ENCODE results near the gene GATA2. TPM values are rescaled to one million over a fixed set of nuclear protein-coding genes. Genes with fewer than 3 reads are reported as not detected.

The GATA2 gene
- total RNA-seq, 1 donor from 2014 or later: 37.9 TPM

- peaks cover 6% of the 10 kb centered on the region for H3K36me3 Mint-ChIP-seq (ENCODE audit: low read depth, unreplicated experiment)
- H3K4me1 Mint-ChIP-seq (ENCODE audit: unreplicated experiment): peaks cover 8% of the 10 kb centered on the region
- no peak for TF ChIP-seq CTCF (IDR thresholded peaks at IDR 0.05; ENCODE audit: unreplicated experiment)
- no peak for DNase-seq (ENCODE audit: low spot score)
- no peak overlapping the region for H3K27ac Mint-ChIP-seq (ENCODE audit: unreplicated experiment)
- peaks cover 5% of the 10 kb centered on the region for H3K27me3 Mint-ChIP-seq (ENCODE audit: unreplicated experiment)
- H3K9me3 Mint-ChIP-seq (ENCODE audit: unreplicated experiment): no peaks in the 10 kb centered on the region
- no peak overlapping the region for H3K4me3 Mint-ChIP-seq (ENCODE audit: unreplicated experiment)
Measured at GRCh38 chr3:128471720-128472119, 21.3 kb downstream of the GATA2 start.

GRCh38 chr3:128471110-128471509 lies 21.9 kb downstream of the GATA2 start:
- TF ChIP-seq CTCF (IDR thresholded peaks at IDR 0.05; ENCODE audit: unreplicated experiment): no peak
- no peak for DNase-seq (ENCODE audit: low spot score)
- Mint-ChIP-seq H3K4me1 (ENCODE audit: unreplicated experiment) (peaks cover 6% of the 10 kb centered on the region), H3K27me3 (ENCODE audit: unreplicated experiment) (peaks cover 9% of the 10 kb centered on the region), H3K4me3 (ENCODE audit: unreplicated experiment) (no peak overlapping the region), H3K36me3 (ENCODE audit: low read depth, unreplicated experiment) (peaks cover 6% of the 10 kb centered on the region), H3K27ac (ENCODE audit: unreplicated experiment) (peak overlapping the region; percentile 14), H3K9me3 (ENCODE audit: unreplicated experiment) (no peaks in the 10 kb centered on the region)

- Mint-ChIP-seq H3K4me1 (ENCODE audit: unreplicated experiment) (peaks cover 4% of the 10 kb centered on the region), H3K4me3 (ENCODE audit: unreplicated experiment) (no peak overlapping the region), H3K9me3 (ENCODE audit: unreplicated experiment) (no peaks in the 10 kb centered on the region), H3K36me3 (ENCODE audit: low read depth, unreplicated experiment) (peaks cover 10% of the 10 kb centered on the region), H3K27me3 (ENCODE audit: unreplicated experiment) (peaks cover 11% of the 10 kb centered on the region), H3K27ac (ENCODE audit: unreplicated experiment) (no peak overlapping the region)
- no peak for TF ChIP-seq CTCF (IDR thresholded peaks at IDR 0.05; ENCODE audit: unreplicated experiment)
- DNase-seq (ENCODE audit: low spot score): no peak
Measured at GRCh38 chr3:128470134-128470899, 22.7 kb downstream of the GATA2 start.

GRCh38 chr3:128469556-128469955 lies 23.4 kb downstream of the GATA2 start:
- Mint-ChIP-seq H3K36me3 (ENCODE audit: low read depth, unreplicated experiment) (peaks cover 12% of the 10 kb centered on the region), H3K27me3 (ENCODE audit: unreplicated experiment) (peaks cover 13% of the 10 kb centered on the region), H3K4me3 (ENCODE audit: unreplicated experiment) (no peak overlapping the region), H3K9me3 (ENCODE audit: unreplicated experiment) (no peaks in the 10 kb centered on the region), H3K4me1 (ENCODE audit: unreplicated experiment) (peaks cover 4% of the 10 kb centered on the region), H3K27ac (ENCODE audit: unreplicated experiment) (no peak overlapping the region)
- no peak for TF ChIP-seq CTCF (IDR thresholded peaks at IDR 0.05; ENCODE audit: unreplicated experiment)
- no peak for DNase-seq (ENCODE audit: low spot score)

- H3K36me3 Mint-ChIP-seq (ENCODE audit: low read depth, unreplicated experiment): peaks cover 12% of the 10 kb centered on the region
- no peak overlapping the region for H3K4me3 Mint-ChIP-seq (ENCODE audit: unreplicated experiment)
- H3K9me3 Mint-ChIP-seq (ENCODE audit: unreplicated experiment): no peaks in the 10 kb centered on the region
- H3K27ac Mint-ChIP-seq (ENCODE audit: unreplicated experiment): no peak overlapping the region
- no peak for DNase-seq (ENCODE audit: low spot score)
- H3K4me1 Mint-ChIP-seq (ENCODE audit: unreplicated experiment): peaks cover 8% of the 10 kb centered on the region
- no peak for TF ChIP-seq CTCF (IDR thresholded peaks at IDR 0.05; ENCODE audit: unreplicated experiment)
- H3K27me3 Mint-ChIP-seq (ENCODE audit: unreplicated experiment): peaks cover 13% of the 10 kb centered on the region
Measured at GRCh38 chr3:128468791-128469527, 24.0 kb downstream of the GATA2 start.
